ENCODE results near the gene SLC6A7.
A peak's percentile ranks its signal among the peaks of the same experiment; 100 is the strongest.

Gene SLC6A7

DNA sequence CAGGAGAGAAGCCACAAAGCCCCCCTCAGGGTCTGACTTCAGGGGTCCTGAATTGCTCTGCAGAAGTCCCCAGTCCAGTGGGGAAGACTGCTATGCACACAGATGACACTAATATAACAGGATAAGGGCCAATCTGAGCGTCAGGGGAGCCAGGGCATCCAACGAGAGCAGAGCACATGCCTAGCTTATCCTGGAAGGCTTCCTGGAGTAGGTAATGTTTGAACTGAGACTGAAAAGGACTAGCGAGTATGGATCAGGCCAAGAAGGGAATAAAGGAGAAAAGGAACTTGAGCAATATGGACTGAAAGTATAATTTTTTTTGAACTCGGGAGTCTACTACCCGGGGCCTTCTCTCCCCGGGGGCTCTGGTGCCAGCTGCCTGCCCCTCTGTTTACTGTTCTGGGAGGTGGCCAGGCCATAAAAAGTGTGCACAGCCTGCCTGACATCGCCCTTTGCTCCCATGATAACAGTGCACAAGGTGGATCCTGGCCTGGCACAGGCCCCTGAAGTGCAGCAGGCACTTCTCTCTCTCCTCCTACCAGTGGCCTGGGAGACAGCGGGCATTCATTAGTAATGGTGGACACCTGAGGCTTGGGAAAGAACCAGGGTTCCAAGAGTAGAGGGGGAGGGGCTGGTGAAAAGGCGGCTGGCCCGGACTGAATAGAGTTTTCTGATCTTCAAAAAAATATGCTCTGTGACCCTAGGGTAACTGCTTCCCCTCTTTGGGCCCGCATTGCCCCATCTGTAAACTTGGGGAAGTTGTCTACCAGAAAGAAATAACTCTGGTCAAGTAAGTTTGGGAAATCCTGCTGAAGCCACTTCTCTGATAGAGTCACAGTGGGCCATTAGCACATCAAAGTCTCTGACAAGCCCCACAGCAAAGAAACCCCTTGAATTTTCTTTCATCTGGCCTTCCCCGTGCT lies 4.6 kb upstream of the SLC6A7 start:
- peaks cover 76% of the 10 kb centered on the region for H3K27me3 ChIP-seq (ENCODE audit: insufficient read depth, low read length)
- H3K9me3 ChIP-seq (ENCODE audit: insufficient read depth, low read depth, low read length): no peaks in the 10 kb centered on the region
- 55% methylated on average over 12 of the region's 12 CpGs for WGBS
- no peak overlapping the region for H3K4me3 ChIP-seq (ENCODE audit: low read length)
- peaks cover 13% of the 10 kb centered on the region; the same call in 1 of the 2 replicates for H3K4me1 ChIP-seq (ENCODE audit: insufficient read depth, low read length)
- H3K9ac ChIP-seq (ENCODE audit: low read depth, low read length): no peak overlapping the region
- H3K27ac ChIP-seq (ENCODE audit: low read depth, low read length): no peak overlapping the region
- H3K36me3 ChIP-seq (ENCODE audit: insufficient read depth, low read length): no peaks in the 10 kb centered on the region

DNA sequence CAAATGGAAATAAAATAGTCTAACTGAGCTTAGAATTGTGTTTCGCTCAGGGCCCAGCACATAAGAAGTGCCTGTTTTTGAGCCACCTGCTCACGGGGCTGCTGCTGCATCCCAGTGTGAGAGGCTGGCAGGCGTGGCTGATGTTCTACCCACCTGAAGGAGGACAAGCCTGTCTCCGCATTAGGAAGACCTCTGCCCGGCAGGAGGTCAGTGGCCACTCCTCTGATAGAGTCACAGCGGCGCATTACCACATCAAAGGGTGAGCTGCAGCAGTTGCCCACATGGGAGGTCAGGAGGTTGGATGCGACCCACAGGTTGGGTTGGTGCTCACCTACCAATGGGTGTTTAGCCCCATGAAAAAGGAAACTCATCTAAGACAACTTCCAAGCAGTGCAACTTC lies 3.7 kb upstream of the SLC6A7 start:
- Histone ChIP-seq H3K27ac (ENCODE audit: low read depth, low read length) (no peak overlapping the region), H3K4me3 (ENCODE audit: low read length) (no peak overlapping the region), H3K9ac (ENCODE audit: low read depth, low read length) (no peak overlapping the region), H3K4me1 (ENCODE audit: insufficient read depth, low read length) (peaks cover 18% of the 10 kb centered on the region; the same call in 1 of the 2 replicates), H3K9me3 (ENCODE audit: insufficient read depth, low read depth, low read length) (no peaks in the 10 kb centered on the region), H3K36me3 (ENCODE audit: insufficient read depth, low read length) (no peaks in the 10 kb centered on the region), H3K27me3 (ENCODE audit: insufficient read depth, low read length) (peaks cover 85% of the 10 kb centered on the region)
- WGBS: 25% methylated on average over 8 of the region's 8 CpGs

DNA sequence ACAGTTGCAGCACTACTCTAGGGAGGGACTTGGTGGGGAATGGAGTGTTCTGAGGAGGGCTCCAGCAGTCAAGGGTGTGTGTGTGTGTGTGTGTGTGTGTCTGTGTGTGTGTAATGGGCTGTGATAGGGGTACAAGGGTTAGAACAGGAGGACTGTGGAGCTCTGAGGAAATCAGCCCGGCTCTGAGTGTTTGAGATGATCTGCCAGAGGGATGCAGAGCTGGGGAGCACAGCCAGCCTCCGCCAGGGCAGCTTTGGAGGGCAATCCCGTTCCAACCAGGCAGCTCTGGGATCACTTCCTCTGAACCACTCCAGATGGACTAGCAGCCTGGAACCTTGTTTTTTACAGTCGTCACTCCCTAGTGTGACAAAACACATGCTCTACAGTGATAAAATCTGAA lies 3.0 kb upstream of the SLC6A7 start:
- H3K9me3 ChIP-seq (ENCODE audit: insufficient read depth, low read depth, low read length): no peaks in the 10 kb centered on the region
- no peaks in the 10 kb centered on the region for H3K36me3 ChIP-seq (ENCODE audit: insufficient read depth, low read length)
- 86% methylated on average over 4 of the region's 4 CpGs for WGBS
- H3K4me1 ChIP-seq (ENCODE audit: insufficient read depth, low read length): peaks cover 19% of the 10 kb centered on the region; the same call in 1 of the 2 replicates
- peaks cover 92% of the 10 kb centered on the region for H3K27me3 ChIP-seq (ENCODE audit: insufficient read depth, low read length)
- H3K27ac ChIP-seq (ENCODE audit: low read depth, low read length): no peak overlapping the region
- no peak overlapping the region for H3K9ac ChIP-seq (ENCODE audit: low read depth, low read length)
- H3K4me3 ChIP-seq (ENCODE audit: low read length): no peak overlapping the region

DNA sequence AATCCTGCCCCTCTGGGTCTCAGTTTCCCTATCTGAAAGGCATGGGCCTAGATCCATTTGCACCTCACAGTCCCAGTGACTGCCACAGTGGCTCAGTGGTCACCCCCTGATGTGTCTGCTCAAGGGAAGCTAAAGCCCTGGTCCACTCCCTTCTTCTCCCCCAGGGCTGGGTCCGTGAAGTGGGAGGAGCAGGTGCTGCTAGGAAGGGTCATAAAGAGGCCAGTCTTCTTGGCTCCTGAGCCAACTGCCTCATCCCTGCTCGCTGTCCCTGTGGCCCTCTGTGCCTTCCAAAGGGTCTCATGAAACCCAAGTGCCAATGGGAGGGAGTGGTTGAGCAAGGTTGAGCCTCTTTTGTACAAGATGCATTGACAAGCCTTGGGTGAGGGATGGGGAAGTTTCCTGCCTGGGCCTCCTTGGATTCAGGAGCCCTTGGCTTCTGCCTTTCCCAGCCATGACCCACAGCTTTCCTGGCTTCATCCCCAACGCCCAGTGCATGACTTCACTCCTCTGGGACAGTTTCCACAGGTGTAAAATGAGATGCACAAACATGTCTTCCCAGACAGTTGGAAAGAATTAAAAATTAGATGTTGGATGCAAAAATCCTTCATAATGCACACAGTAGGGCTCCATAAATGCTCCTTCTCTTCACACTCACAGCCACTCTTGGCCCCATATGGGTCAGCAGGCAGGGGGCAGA lies 1.6 kb upstream of the SLC6A7 start:
- Histone ChIP-seq H3K9me3 (ENCODE audit: insufficient read depth, low read depth, low read length) (no peaks in the 10 kb centered on the region), H3K4me3 (ENCODE audit: low read length) (no peak overlapping the region), H3K4me1 (ENCODE audit: insufficient read depth, low read length) (peaks cover 19% of the 10 kb centered on the region; the same call in 1 of the 2 replicates), H3K36me3 (ENCODE audit: insufficient read depth, low read length) (no peaks in the 10 kb centered on the region), H3K9ac (ENCODE audit: low read depth, low read length) (no peak overlapping the region), H3K27ac (ENCODE audit: low read depth, low read length) (no peak overlapping the region), H3K27me3 (ENCODE audit: insufficient read depth, low read length) (peaks cover 92% of the 10 kb centered on the region)
- WGBS: 84% methylated on average over 3 of the region's 3 CpGs

DNA sequence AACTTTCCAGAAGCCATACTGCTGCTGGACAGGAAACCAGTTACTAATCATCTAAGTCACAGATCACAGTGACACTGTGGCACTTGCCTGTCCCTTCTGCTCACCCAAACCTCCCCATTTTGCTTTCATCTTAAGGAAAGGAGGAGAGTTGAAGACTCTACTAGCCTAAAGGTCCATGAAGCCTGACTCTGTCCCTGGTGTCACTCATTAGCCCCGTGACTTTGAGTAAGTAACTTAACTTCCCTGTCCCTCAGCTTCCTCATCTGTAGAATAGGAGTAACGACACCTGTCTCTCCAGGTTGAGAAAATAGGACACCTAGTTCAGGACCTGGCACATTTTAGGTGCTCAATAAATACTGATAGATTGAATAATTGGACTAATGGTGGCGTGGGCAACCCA lies 536 bp upstream of the SLC6A7 start:
- H3K9ac ChIP-seq (ENCODE audit: low read depth, low read length): no peak overlapping the region
- H3K4me3 ChIP-seq (ENCODE audit: low read length): peak overlapping the region; percentile 50; the same call in 1 of the 2 replicates
- no peaks in the 10 kb centered on the region for H3K9me3 ChIP-seq (ENCODE audit: insufficient read depth, low read depth, low read length)
- peaks cover 19% of the 10 kb centered on the region; the same call in 1 of the 2 replicates for H3K4me1 ChIP-seq (ENCODE audit: insufficient read depth, low read length)
- 69% methylated on average over 3 of the region's 3 CpGs for WGBS
- H3K27me3 ChIP-seq (ENCODE audit: insufficient read depth, low read length): peaks cover 90% of the 10 kb centered on the region
- H3K27ac ChIP-seq (ENCODE audit: low read depth, low read length): no peak overlapping the region
- no peaks in the 10 kb centered on the region for H3K36me3 ChIP-seq (ENCODE audit: insufficient read depth, low read length)

DNA sequence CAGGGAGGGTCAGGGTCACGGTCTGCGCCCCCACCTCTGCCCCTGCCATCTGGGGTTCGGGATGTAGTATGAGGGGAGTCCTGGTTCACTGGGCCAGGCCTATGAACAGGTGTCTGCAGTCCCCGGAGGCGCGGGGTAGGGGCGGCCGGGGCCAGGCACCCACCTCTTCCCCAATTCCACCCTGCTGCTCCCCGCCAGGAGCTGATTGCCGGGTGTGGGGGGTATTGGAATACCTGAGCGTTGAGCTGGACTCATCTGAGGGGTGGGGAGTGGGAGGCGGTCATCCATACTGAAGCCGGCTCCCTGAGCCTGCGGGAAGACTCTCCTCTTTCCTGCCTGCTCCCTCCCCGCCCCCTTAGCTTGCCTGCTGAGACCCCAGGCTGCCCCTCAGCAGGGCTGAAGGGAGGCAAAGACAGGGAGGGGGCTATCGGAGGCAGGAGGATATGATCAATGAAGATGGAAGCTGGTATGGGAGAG lies 679 bp downstream of the SLC6A7 start:
- Histone ChIP-seq H3K4me1 (ENCODE audit: insufficient read depth, low read length) (peaks cover 15% of the 10 kb centered on the region; the same call in 1 of the 2 replicates), H3K27me3 (ENCODE audit: insufficient read depth, low read length) (peaks cover 78% of the 10 kb centered on the region), H3K36me3 (ENCODE audit: insufficient read depth, low read length) (no peaks in the 10 kb centered on the region), H3K9me3 (ENCODE audit: insufficient read depth, low read depth, low read length) (no peaks in the 10 kb centered on the region), H3K27ac (ENCODE audit: low read depth, low read length) (no peak overlapping the region), H3K9ac (ENCODE audit: low read depth, low read length) (no peak overlapping the region), H3K4me3 (ENCODE audit: low read length) (peak overlapping the region; percentile 50)
- WGBS: 12% methylated on average over 15 of the region's 16 CpGs

DNA sequence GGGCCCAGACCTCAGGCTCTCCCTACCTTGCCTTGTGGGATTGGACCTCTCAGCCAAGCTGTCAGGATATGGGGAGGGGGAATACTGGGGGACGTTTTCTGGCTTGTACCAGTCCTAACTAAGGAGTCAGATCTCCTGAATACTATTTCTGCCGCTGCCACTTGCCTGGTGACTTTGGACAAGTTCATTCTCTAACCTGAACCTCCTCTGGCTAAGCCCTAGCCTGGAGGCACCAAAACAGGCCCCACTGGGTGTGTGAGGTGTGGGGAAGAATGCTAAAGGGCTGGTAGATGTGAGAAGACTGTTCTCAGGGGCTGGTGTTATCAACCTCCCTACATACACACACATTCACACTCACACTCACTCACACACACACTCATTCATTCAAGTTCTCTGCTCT lies 1.1 kb downstream of the SLC6A7 start:
- H3K4me3 ChIP-seq (ENCODE audit: low read length): no peak overlapping the region
- H3K4me1 ChIP-seq (ENCODE audit: insufficient read depth, low read length): peaks cover 10% of the 10 kb centered on the region; the same call in 1 of the 2 replicates
- H3K9ac ChIP-seq (ENCODE audit: low read depth, low read length): no peak overlapping the region
- peaks cover 73% of the 10 kb centered on the region for H3K27me3 ChIP-seq (ENCODE audit: insufficient read depth, low read length)
- H3K36me3 ChIP-seq (ENCODE audit: insufficient read depth, low read length): no peaks in the 10 kb centered on the region
- H3K27ac ChIP-seq (ENCODE audit: low read depth, low read length): no peak overlapping the region
- H3K9me3 ChIP-seq (ENCODE audit: insufficient read depth, low read depth, low read length): no peaks in the 10 kb centered on the region
- 18% methylated on average over 2 of the region's 2 CpGs for WGBS

DNA sequence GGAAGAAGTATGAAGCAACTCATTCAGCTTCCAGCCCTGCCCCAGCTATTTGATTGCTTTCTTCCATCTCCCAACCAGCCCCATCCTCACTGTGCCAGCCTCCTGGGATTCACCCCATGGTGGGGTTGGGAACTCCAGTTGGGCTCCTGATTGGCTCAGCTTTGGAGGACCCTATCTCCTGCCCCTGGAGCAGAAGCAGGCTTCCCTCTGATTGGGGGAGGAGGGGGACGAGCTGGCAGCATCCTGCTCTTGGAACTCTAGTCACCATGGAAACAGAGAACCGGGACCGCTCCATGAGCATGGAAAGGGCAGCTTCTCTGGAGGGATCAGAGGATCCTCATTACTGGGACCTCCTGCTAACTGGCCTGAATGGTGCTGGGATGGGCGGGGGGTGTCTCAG lies 2.6 kb downstream of the SLC6A7 start:
- no peaks in the 10 kb centered on the region for H3K36me3 ChIP-seq (ENCODE audit: insufficient read depth, low read length)
- no peak overlapping the region for H3K9ac ChIP-seq (ENCODE audit: low read depth, low read length)
- H3K4me1 ChIP-seq (ENCODE audit: insufficient read depth, low read length): 0 out of 2 replicates have a peak, but pooled peaks cover 7% of the 10 kb centered on the region
- H3K4me3 ChIP-seq (ENCODE audit: low read length): no peak overlapping the region
- H3K9me3 ChIP-seq (ENCODE audit: insufficient read depth, low read depth, low read length): no peaks in the 10 kb centered on the region
- peaks cover 58% of the 10 kb centered on the region for H3K27me3 ChIP-seq (ENCODE audit: insufficient read depth, low read length)
- WGBS: 77% methylated on average over 4 of the region's 4 CpGs
- no peak overlapping the region for H3K27ac ChIP-seq (ENCODE audit: low read depth, low read length)

DNA sequence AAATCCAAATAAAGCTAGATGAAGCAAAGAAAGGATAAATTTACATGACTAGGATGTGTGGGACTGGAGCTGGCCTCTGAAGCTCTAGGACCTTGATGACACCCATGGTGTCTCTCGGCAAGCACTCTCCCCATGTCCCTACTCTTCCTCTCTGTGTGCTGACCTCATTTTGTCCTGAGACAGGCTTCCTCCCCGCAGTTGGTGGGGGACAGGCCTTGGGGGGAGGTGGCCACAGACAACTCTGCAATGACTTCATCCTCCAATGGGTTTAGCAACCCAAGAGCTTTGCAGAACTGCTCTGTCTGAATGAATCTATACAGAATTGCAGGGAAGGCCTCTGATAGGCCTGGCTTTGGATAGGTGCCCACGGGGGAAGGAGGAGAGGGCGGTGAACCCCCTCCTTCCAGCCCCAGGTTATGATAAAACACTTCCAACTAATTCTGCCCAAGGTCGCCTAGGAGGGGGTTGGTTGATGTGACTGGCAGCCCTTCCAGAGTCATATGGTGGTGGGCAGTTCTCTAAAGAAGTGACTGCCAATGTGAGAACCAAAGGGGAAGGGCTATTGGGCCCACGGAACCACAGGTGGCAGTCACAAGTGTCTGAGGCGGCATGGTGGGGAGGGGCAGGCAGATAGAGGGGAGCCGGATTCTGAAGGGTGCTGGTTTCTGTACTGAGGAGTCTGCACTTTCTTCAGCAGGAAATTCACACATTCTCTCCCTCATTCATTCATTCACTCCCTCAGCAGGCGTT lies 6.0 kb downstream of the SLC6A7 start:
- Histone ChIP-seq H3K4me1 (ENCODE audit: insufficient read depth, low read length) (0 out of 2 replicates have a peak, but pooled peaks cover 3% of the 10 kb centered on the region), H3K9me3 (ENCODE audit: insufficient read depth, low read depth, low read length) (no peaks in the 10 kb centered on the region), H3K4me3 (ENCODE audit: low read length) (no peak overlapping the region), H3K36me3 (ENCODE audit: insufficient read depth, low read length) (no peaks in the 10 kb centered on the region), H3K27ac (ENCODE audit: low read depth, low read length) (no peak overlapping the region), H3K9ac (ENCODE audit: low read depth, low read length) (no peak overlapping the region), H3K27me3 (ENCODE audit: insufficient read depth, low read length) (peaks cover 34% of the 10 kb centered on the region)
- WGBS: 85% methylated on average over 8 of the region's 9 CpGs

DNA sequence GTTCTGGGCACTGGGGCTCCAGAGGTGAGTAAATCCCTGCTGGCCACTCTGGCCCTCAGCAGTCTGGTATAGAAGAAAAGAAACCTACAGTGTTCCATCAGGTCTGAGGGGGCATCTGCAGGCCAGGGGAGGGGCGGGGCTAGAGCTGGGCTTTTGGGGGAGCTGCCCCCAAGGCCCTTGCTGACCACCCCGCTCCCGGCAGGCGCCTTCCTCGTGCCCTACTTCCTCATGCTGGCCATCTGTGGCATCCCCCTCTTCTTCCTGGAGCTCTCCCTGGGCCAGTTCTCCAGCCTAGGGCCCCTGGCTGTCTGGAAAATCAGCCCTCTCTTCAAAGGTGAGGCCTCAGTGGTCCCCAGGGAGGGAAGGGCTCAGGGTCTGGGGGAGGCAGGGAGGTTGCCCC lies 6.7 kb downstream of the SLC6A7 start:
- H3K4me1 ChIP-seq (ENCODE audit: insufficient read depth, low read length): no peaks in the 10 kb centered on the region
- no peaks in the 10 kb centered on the region for H3K9me3 ChIP-seq (ENCODE audit: insufficient read depth, low read depth, low read length)
- WGBS: 95% methylated on average over 5 of the region's 5 CpGs
- H3K36me3 ChIP-seq (ENCODE audit: insufficient read depth, low read length): no peaks in the 10 kb centered on the region
- no peak overlapping the region for H3K9ac ChIP-seq (ENCODE audit: low read depth, low read length)
- H3K4me3 ChIP-seq (ENCODE audit: low read length): no peak overlapping the region
- no peak overlapping the region for H3K27ac ChIP-seq (ENCODE audit: low read depth, low read length)
- H3K27me3 ChIP-seq (ENCODE audit: insufficient read depth, low read length): peaks cover 29% of the 10 kb centered on the region
